ENCODE results near the gene PDE8B. TPM values are rescaled to one million over a fixed set of nuclear protein-coding genes. Genes with fewer than 3 reads are reported as not detected.

Gene PDE8B
- total RNA-seq, 2 experiments from 2014 or later = not detected

GRCh38 chr5:77354454-77354853, 144.0 kb downstream of the PDE8B start:
- H3K27ac Mint-ChIP-seq = no peak overlapping the region
- no peaks in the 10 kb centered on the region for H3K36me3 Mint-ChIP-seq
- DNase-seq = no peak
- H3K27me3 Mint-ChIP-seq = peaks cover 2% of the 10 kb centered on the region
- no peaks in the 10 kb centered on the region for H3K9me3 Mint-ChIP-seq
- intact Hi-C loops (cut with micrococcal nuclease) = loop anchor here (10.0 kb wide), 1 partner anchor 200 kb away; no protein-coding TSS in a partner anchor
- ChIA-PET POLR2A (no interaction called here), CTCF (no interaction called here)
- no peak overlapping the region for H3K4me3 Mint-ChIP-seq
- H3K4me1 Mint-ChIP-seq (ENCODE audit: low read depth) = peaks cover 17% of the 10 kb centered on the region

- Mint-ChIP-seq H3K9me3 (no peaks in the 10 kb centered on the region), H3K27ac (no peak overlapping the region), H3K36me3 (no peaks in the 10 kb centered on the region), H3K4me3 (no peak overlapping the region), H3K27me3 (no peaks in the 10 kb centered on the region), H3K4me1 (ENCODE audit: low read depth) (peaks cover 17% of the 10 kb centered on the region)
- no peak for DNase-seq
- intact Hi-C loops (cut with micrococcal nuclease) = loop anchor here (10.0 kb wide), 1 partner anchor 200 kb away; no protein-coding TSS in a partner anchor
- CTCF ChIA-PET = no interaction called here
- POLR2A ChIA-PET = no interaction called here
These were observed 144.6 kb downstream of the PDE8B start for GRCh38 chr5:77355080-77355479.

- no peaks in the 10 kb centered on the region for H3K36me3 Mint-ChIP-seq
- H3K27ac Mint-ChIP-seq = no peak overlapping the region
- DNase-seq = no peak
- no peak overlapping the region for H3K4me3 Mint-ChIP-seq
- no peaks in the 10 kb centered on the region for H3K27me3 Mint-ChIP-seq
- intact Hi-C loops (cut with micrococcal nuclease) = loop anchor here (1.0 to 10.0 kb wide), 3 partner anchors 24 to 201 kb away; no protein-coding TSS in a partner anchor
- ChIA-PET POLR2A (interaction anchor here (1.5 kb wide), 1 partner anchor 24 kb away, joined by 5 read pairs; no protein-coding TSS in a partner anchor), CTCF (interaction anchor here (1.9 kb wide), 1 partner anchor 137 kb away, joined by 4 read pairs; the partner anchor contains the start of gene WDR41)
- peaks cover 17% of the 10 kb centered on the region for H3K4me1 Mint-ChIP-seq (ENCODE audit: low read depth)
- H3K9me3 Mint-ChIP-seq = no peaks in the 10 kb centered on the region
These were observed 145.3 kb downstream of the PDE8B start for GRCh38 chr5:77355751-77356150.

GRCh38 chr5:77356740-77357139, 146.3 kb downstream of the PDE8B start:
- Mint-ChIP-seq H3K27me3 (no peaks in the 10 kb centered on the region), H3K27ac (no peak overlapping the region), H3K9me3 (no peaks in the 10 kb centered on the region), H3K4me3 (no peak overlapping the region), H3K4me1 (ENCODE audit: low read depth) (peaks cover 17% of the 10 kb centered on the region), H3K36me3 (no peaks in the 10 kb centered on the region)
- POLR2A ChIA-PET = interaction anchor here (1.2 to 1.5 kb wide), 2 partner anchors 23 to 135 kb away, joined by 5 to 7 read pairs; partner anchors contain the start of gene WDR41
- CTCF ChIA-PET = interaction anchor here (0.6 to 1.9 kb wide), 3 partner anchors 23 to 1661 kb away, joined by 3 to 4 read pairs (median 3); partner anchors contain the start of gene WDR41
- peak; percentile 72 for DNase-seq
- intact Hi-C loops (cut with micrococcal nuclease) = loop anchor here (1.0 to 10.0 kb wide), 3 partner anchors 23 to 202 kb away; no protein-coding TSS in a partner anchor

GRCh38 chr5:77358255-77359205, 148.1 kb downstream of the PDE8B start:
- Mint-ChIP-seq H3K9me3 (no peaks in the 10 kb centered on the region), H3K27ac (no peak overlapping the region), H3K36me3 (no peaks in the 10 kb centered on the region), H3K4me3 (no peak overlapping the region), H3K27me3 (no peaks in the 10 kb centered on the region), H3K4me1 (ENCODE audit: low read depth) (peaks cover 17% of the 10 kb centered on the region)
- DNase-seq = no peak
- ChIA-PET POLR2A (no interaction called here), CTCF (interaction anchor here (1.0 kb wide), 1 partner anchor 10 kb away, joined by 3 read pairs; no protein-coding TSS in a partner anchor)
- intact Hi-C loops (cut with micrococcal nuclease) = loop anchor here (10.0 kb wide), 1 partner anchor 204 kb away; no protein-coding TSS in a partner anchor

- peaks cover 17% of the 10 kb centered on the region for H3K4me1 Mint-ChIP-seq (ENCODE audit: low read depth)
- no peaks in the 10 kb centered on the region for H3K27me3 Mint-ChIP-seq
- ChIA-PET CTCF (interaction anchor here (1.0 kb wide), 1 partner anchor 9 kb away, joined by 3 read pairs; no protein-coding TSS in a partner anchor), POLR2A (no interaction called here)
- H3K36me3 Mint-ChIP-seq = no peaks in the 10 kb centered on the region
- no peaks in the 10 kb centered on the region for H3K9me3 Mint-ChIP-seq
- intact Hi-C loops (cut with micrococcal nuclease) = loop anchor here (10.0 kb wide), 1 partner anchor 204 kb away; no protein-coding TSS in a partner anchor
- no peak for DNase-seq
- H3K27ac Mint-ChIP-seq = no peak overlapping the region
- H3K4me3 Mint-ChIP-seq = no peak overlapping the region
These were observed 148.8 kb downstream of the PDE8B start for GRCh38 chr5:77359231-77359630.

GRCh38 chr5:77360381-77360780, 149.9 kb downstream of the PDE8B start:
- POLR2A ChIA-PET = no interaction called here
- intact Hi-C loops (cut with micrococcal nuclease) = no loop called here
- Mint-ChIP-seq H3K27me3 (no peaks in the 10 kb centered on the region), H3K4me3 (no peak overlapping the region), H3K4me1 (ENCODE audit: low read depth) (peaks cover 17% of the 10 kb centered on the region), H3K36me3 (no peaks in the 10 kb centered on the region), H3K9me3 (no peaks in the 10 kb centered on the region), H3K27ac (no peak overlapping the region)
- no peak for DNase-seq
- CTCF ChIA-PET = no interaction called here

GRCh38 chr5:77360973-77361372, 150.5 kb downstream of the PDE8B start:
- Mint-ChIP-seq H3K36me3 (no peaks in the 10 kb centered on the region), H3K4me1 (ENCODE audit: low read depth) (peaks cover 16% of the 10 kb centered on the region), H3K9me3 (no peaks in the 10 kb centered on the region), H3K27me3 (no peaks in the 10 kb centered on the region), H3K4me3 (no peak overlapping the region), H3K27ac (no peak overlapping the region)
- intact Hi-C loops (cut with micrococcal nuclease) = no loop called here
- no peak for DNase-seq
- ChIA-PET CTCF (no interaction called here), POLR2A (no interaction called here)

- no peak for DNase-seq
- intact Hi-C loops (cut with micrococcal nuclease) = no loop called here
- Mint-ChIP-seq H3K27ac (no peak overlapping the region), H3K36me3 (no peaks in the 10 kb centered on the region), H3K27me3 (no peaks in the 10 kb centered on the region), H3K4me3 (no peak overlapping the region), H3K4me1 (ENCODE audit: low read depth) (peaks cover 6% of the 10 kb centered on the region), H3K9me3 (no peaks in the 10 kb centered on the region)
- ChIA-PET POLR2A (no interaction called here), CTCF (no interaction called here)
These were observed 156.4 kb downstream of the PDE8B start for GRCh38 chr5:77366717-77367500.

- intact Hi-C loops (cut with micrococcal nuclease) = no loop called here
- Mint-ChIP-seq H3K4me3 (no peak overlapping the region), H3K27me3 (no peaks in the 10 kb centered on the region), H3K4me1 (ENCODE audit: low read depth) (peaks cover 6% of the 10 kb centered on the region), H3K27ac (no peak overlapping the region), H3K9me3 (no peaks in the 10 kb centered on the region), H3K36me3 (no peaks in the 10 kb centered on the region)
- DNase-seq = peak; percentile 48
- ChIA-PET POLR2A (no interaction called here), CTCF (no interaction called here)
These were observed 157.3 kb downstream of the PDE8B start for GRCh38 chr5:77367741-77368140.

GRCh38 chr5:77368367-77368766, 157.9 kb downstream of the PDE8B start:
- CTCF ChIA-PET = interaction anchor here (0.7 kb wide), 1 partner anchor 9 kb away, joined by 3 read pairs; no protein-coding TSS in a partner anchor
- DNase-seq = no peak
- Mint-ChIP-seq H3K27ac (no peak overlapping the region), H3K9me3 (no peaks in the 10 kb centered on the region), H3K36me3 (no peaks in the 10 kb centered on the region), H3K4me1 (ENCODE audit: low read depth) (peaks cover 6% of the 10 kb centered on the region), H3K27me3 (no peaks in the 10 kb centered on the region), H3K4me3 (no peak overlapping the region)
- intact Hi-C loops (cut with micrococcal nuclease) = no loop called here
- POLR2A ChIA-PET = no interaction called here

- CTCF ChIA-PET = no interaction called here
- no peaks in the 10 kb centered on the region for H3K27me3 Mint-ChIP-seq
- no peaks in the 10 kb centered on the region for H3K36me3 Mint-ChIP-seq
- intact Hi-C loops (cut with micrococcal nuclease) = no loop called here
- no peaks in the 10 kb centered on the region for H3K9me3 Mint-ChIP-seq
- POLR2A ChIA-PET = no interaction called here
- no peak overlapping the region for H3K27ac Mint-ChIP-seq
- H3K4me1 Mint-ChIP-seq (ENCODE audit: low read depth) = peaks cover 6% of the 10 kb centered on the region
- H3K4me3 Mint-ChIP-seq = no peak overlapping the region
- DNase-seq = no peak
These were observed 159.1 kb downstream of the PDE8B start for GRCh38 chr5:77369566-77369965.
